Measurements from ENCODE around the gene NCOA1.

The NCOA1 gene

GRCh38 chr2:24730481-24730880 lies 239.4 kb downstream of the NCOA1 start:
- no peak overlapping the region for H4K8ac ChIP-seq (ENCODE audit: low read depth, low read length)
- no peaks in the 10 kb centered on the region for H3K79me1 ChIP-seq (ENCODE audit: low read length)
- H3K27ac ChIP-seq (ENCODE audit: low read depth, low read length) = no peak overlapping the region
- no peak overlapping the region for H3K18ac ChIP-seq (ENCODE audit: low read length)
- no peak overlapping the region for H2AK5ac ChIP-seq (ENCODE audit: low read length)
- H3K4me1 ChIP-seq (ENCODE audit: control insufficient read depth in 1 of 2, insufficient read depth in 2 of 2, low read length in 2 of 2) = no peaks in the 10 kb centered on the region
- no peak overlapping the region for H2AFZ ChIP-seq (ENCODE audit: insufficient read depth, low read length, poor library complexity)
- H3K4me3 ChIP-seq (ENCODE audit: low read depth, low read length) = no peak overlapping the region
- H4K91ac ChIP-seq (ENCODE audit: low read depth, low read length) = no peak overlapping the region
- H3K14ac ChIP-seq (ENCODE audit: low read length) = no peak overlapping the region
- H2BK120ac ChIP-seq (ENCODE audit: insufficient read depth, low read length, poor library complexity) = no peak overlapping the region
- no peak overlapping the region for H3K4ac ChIP-seq (ENCODE audit: low read depth, low read length)
- no peak for DNase-seq
- H2BK12ac ChIP-seq (ENCODE audit: low read length) = no peak overlapping the region
- H3K4me2 ChIP-seq (ENCODE audit: low read length) = no peak overlapping the region
- H4K12ac ChIP-seq (ENCODE audit: low read depth, low read length) = no peak overlapping the region
- H3K9ac ChIP-seq (ENCODE audit: low read length) = no peak overlapping the region
- H3K36me3 ChIP-seq (ENCODE audit: control insufficient read depth in 1 of 2, insufficient read depth in 2 of 2, low read length in 2 of 2) = peaks cover 0 to 2% of the 10 kb centered on the region in 2 experiments
- H3K79me2 ChIP-seq (ENCODE audit: control insufficient read depth, insufficient read depth, low read length, poor library complexity) = peaks cover 2% of the 10 kb centered on the region
- no peaks in the 10 kb centered on the region for H3K9me3 ChIP-seq (ENCODE audit: insufficient read depth, low read depth, low read length)
- H3K27me3 ChIP-seq (ENCODE audit: insufficient read depth, low read length) = no peaks in the 10 kb centered on the region
- H2BK5ac ChIP-seq (ENCODE audit: low read depth, low read length, poor library complexity) = no peak overlapping the region
- WGBS (ENCODE audit: extremely low coverage, insufficient coverage, insufficient read length) = no CpG with 5 or more reads among the region's 7 CpGs
- H3K23ac ChIP-seq (ENCODE audit: low read length) = no peak overlapping the region

- Histone ChIP-seq H3K4me2 (ENCODE audit: low read length) (no peak overlapping the region), H3K9ac (ENCODE audit: low read length) (no peak overlapping the region), H3K79me2 (ENCODE audit: control insufficient read depth, insufficient read depth, low read length, poor library complexity) (peaks cover 2% of the 10 kb centered on the region), H2BK12ac (ENCODE audit: low read length) (no peak overlapping the region), H3K9me3 (ENCODE audit: insufficient read depth, low read depth, low read length) (no peaks in the 10 kb centered on the region), H3K4ac (ENCODE audit: low read depth, low read length) (no peak overlapping the region), H2AK5ac (ENCODE audit: low read length) (no peak overlapping the region), H4K91ac (ENCODE audit: low read depth, low read length) (no peak overlapping the region), H3K4me3 (ENCODE audit: low read depth, low read length) (no peak overlapping the region), H2BK120ac (ENCODE audit: insufficient read depth, low read length, poor library complexity) (no peak overlapping the region), H3K4me1 (ENCODE audit: control insufficient read depth in 1 of 2, insufficient read depth in 2 of 2, low read length in 2 of 2) (no peaks in the 10 kb centered on the region), H3K79me1 (ENCODE audit: low read length) (no peaks in the 10 kb centered on the region), H3K14ac (ENCODE audit: low read length) (no peak overlapping the region), H3K18ac (ENCODE audit: low read length) (no peak overlapping the region), H2AFZ (ENCODE audit: insufficient read depth, low read length, poor library complexity) (no peak overlapping the region), H3K27me3 (ENCODE audit: insufficient read depth, low read length) (no peaks in the 10 kb centered on the region), H3K27ac (ENCODE audit: low read depth, low read length) (no peak overlapping the region), H4K8ac (ENCODE audit: low read depth, low read length) (no peak overlapping the region), H3K36me3 (ENCODE audit: control insufficient read depth in 1 of 2, insufficient read depth in 2 of 2, low read length in 2 of 2) (peaks cover 0 to 2% of the 10 kb centered on the region in 2 experiments), H3K23ac (ENCODE audit: low read length) (no peak overlapping the region), H2BK5ac (ENCODE audit: low read depth, low read length, poor library complexity) (no peak overlapping the region), H4K12ac (ENCODE audit: low read depth, low read length) (no peak overlapping the region)
- no peak for DNase-seq
These were observed 240.0 kb downstream of the NCOA1 start for GRCh38 chr2:24731040-24731439.

GRCh38 chr2:24731923-24732322 lies 240.9 kb downstream of the NCOA1 start:
- Histone ChIP-seq H3K14ac (ENCODE audit: low read length) (no peak overlapping the region), H3K79me2 (ENCODE audit: control insufficient read depth, insufficient read depth, low read length, poor library complexity) (peaks cover 2% of the 10 kb centered on the region), H3K9me3 (ENCODE audit: insufficient read depth, low read depth, low read length) (no peaks in the 10 kb centered on the region), H3K79me1 (ENCODE audit: low read length) (no peaks in the 10 kb centered on the region), H3K4me3 (ENCODE audit: low read depth, low read length) (no peak overlapping the region), H2AK5ac (ENCODE audit: low read length) (no peak overlapping the region), H4K12ac (ENCODE audit: low read depth, low read length) (no peak overlapping the region), H3K4ac (ENCODE audit: low read depth, low read length) (no peak overlapping the region), H2BK5ac (ENCODE audit: low read depth, low read length, poor library complexity) (no peak overlapping the region), H3K9ac (ENCODE audit: low read length) (no peak overlapping the region), H3K18ac (ENCODE audit: low read length) (no peak overlapping the region), H3K4me2 (ENCODE audit: low read length) (no peak overlapping the region), H3K23ac (ENCODE audit: low read length) (no peak overlapping the region), H4K8ac (ENCODE audit: low read depth, low read length) (no peak overlapping the region), H3K36me3 (ENCODE audit: control insufficient read depth in 1 of 2, insufficient read depth in 2 of 2, low read length in 2 of 2) (peaks cover 0 to 2% of the 10 kb centered on the region in 2 experiments), H2BK120ac (ENCODE audit: insufficient read depth, low read length, poor library complexity) (no peak overlapping the region), H3K4me1 (ENCODE audit: control insufficient read depth in 1 of 2, insufficient read depth in 2 of 2, low read length in 2 of 2) (no peaks in the 10 kb centered on the region), H2BK12ac (ENCODE audit: low read length) (no peak overlapping the region), H2AFZ (ENCODE audit: insufficient read depth, low read length, poor library complexity) (no peak overlapping the region), H3K27ac (ENCODE audit: low read depth, low read length) (no peak overlapping the region), H4K91ac (ENCODE audit: low read depth, low read length) (no peak overlapping the region), H3K27me3 (ENCODE audit: insufficient read depth, low read length) (no peaks in the 10 kb centered on the region)
- peak in 1 of 2 donors; percentile 22 for DNase-seq
- no CpG with 5 or more reads among the region's 1 CpG for WGBS (ENCODE audit: extremely low coverage, insufficient coverage, insufficient read length)

- Histone ChIP-seq H4K8ac (ENCODE audit: low read depth, low read length) (no peak overlapping the region), H3K4me3 (ENCODE audit: low read depth, low read length) (no peak overlapping the region), H3K9ac (ENCODE audit: low read length) (no peak overlapping the region), H3K27ac (ENCODE audit: low read depth, low read length) (no peak overlapping the region), H4K12ac (ENCODE audit: low read depth, low read length) (no peak overlapping the region), H3K9me3 (ENCODE audit: insufficient read depth, low read depth, low read length) (no peaks in the 10 kb centered on the region), H2AFZ (ENCODE audit: insufficient read depth, low read length, poor library complexity) (no peak overlapping the region), H3K36me3 (ENCODE audit: control insufficient read depth in 1 of 2, insufficient read depth in 2 of 2, low read length in 2 of 2) (no peaks in the 10 kb centered on the region), H3K18ac (ENCODE audit: low read length) (no peak overlapping the region), H3K23ac (ENCODE audit: low read length) (no peak overlapping the region), H3K79me1 (ENCODE audit: low read length) (no peaks in the 10 kb centered on the region), H4K91ac (ENCODE audit: low read depth, low read length) (no peak overlapping the region), H2BK120ac (ENCODE audit: insufficient read depth, low read length, poor library complexity) (no peak overlapping the region), H3K27me3 (ENCODE audit: insufficient read depth, low read length) (no peaks in the 10 kb centered on the region), H3K4ac (ENCODE audit: low read depth, low read length) (no peak overlapping the region), H2AK5ac (ENCODE audit: low read length) (no peak overlapping the region), H3K79me2 (ENCODE audit: control insufficient read depth, insufficient read depth, low read length, poor library complexity) (no peaks in the 10 kb centered on the region), H3K14ac (ENCODE audit: low read length) (no peak overlapping the region), H3K4me2 (ENCODE audit: low read length) (no peak overlapping the region), H2BK5ac (ENCODE audit: low read depth, low read length, poor library complexity) (no peak overlapping the region), H2BK12ac (ENCODE audit: low read length) (no peak overlapping the region), H3K4me1 (ENCODE audit: control insufficient read depth in 1 of 2, insufficient read depth in 2 of 2, low read length in 2 of 2) (no peaks in the 10 kb centered on the region)
- WGBS (ENCODE audit: extremely low coverage, insufficient coverage, insufficient read length) = no CpG with 5 or more reads among the region's 2 CpGs
- no peak for DNase-seq
These were observed 243.7 kb downstream of the NCOA1 start for GRCh38 chr2:24734741-24735140.
